DOHH2 (cell line): ENCODE data around the gene MRPL12.

Experiments used
- H3F3A ChIP-seq: fragments of 200-600 bp; sonication (generic), shearing (Covaris generic); 2 replicates; pipeline ENCODE4 v1.6.0; 2016; ENCODE audit warnings: antibody characterized with exemption, mild to moderate bottlenecking; ENCODE audit not compliant: control insufficient read depth, insufficient read depth
- H3K27ac ChIP-seq: fragments of 200-600 bp; sonication (generic); 2 replicates; pipeline ENCODE4 v1.5.1; 2014; ENCODE audit warnings: low read depth, mild to moderate bottlenecking, low read length, moderate library complexity
- H3K27me3 ChIP-seq: fragments of 200-600 bp; sonication (generic); 2 replicates; pipeline ENCODE4 v1.6.1; 2014; ENCODE audit warnings: mild to moderate bottlenecking, low read length, mixed read lengths; ENCODE audit not compliant: control insufficient read depth
- H3K36me3 ChIP-seq: fragments of 200-600 bp; sonication (generic); 2 replicates; pipeline ENCODE4 v1.6.1; 2014; ENCODE audit warnings: mild to moderate bottlenecking, low read length, moderate library complexity, mixed read lengths; ENCODE audit not compliant: control insufficient read depth
- H3K4me1 ChIP-seq: fragments of 200-600 bp; sonication (generic); 2 replicates; pipeline ENCODE4 v1.6.1; 2014; ENCODE audit warnings: mild to moderate bottlenecking, low read length, mixed read lengths; ENCODE audit not compliant: control insufficient read depth
- H3K4me2 ChIP-seq: fragments of 200-600 bp; sonication (generic); 2 replicates; pipeline ENCODE4 v1.6.0; 2014; ENCODE audit warnings: mild to moderate bottlenecking, low read length, moderate library complexity
- H3K4me3 ChIP-seq: fragments of 200-600 bp; sonication (generic); 2 replicates; pipeline ENCODE4 v1.5.1; 2014; ENCODE audit warnings: mild to moderate bottlenecking, low read length, mixed read lengths
- H3K79me2 ChIP-seq: fragments of 200-600 bp; sonication (generic); 2 replicates; pipeline ENCODE4 v1.6.1; 2014; ENCODE audit warnings: mild to moderate bottlenecking, low read length, mixed read lengths; ENCODE audit not compliant: control insufficient read depth
- H3K9me2 ChIP-seq: fragments of 200-600 bp; sonication (generic); replicated peaks from 2 replicates; pipeline ENCODE4 v1.6.1; 2014; ENCODE audit warnings: mild to moderate bottlenecking, low read length, mixed read lengths; ENCODE audit not compliant: control insufficient read depth
- H3K9me3 ChIP-seq: fragments of 200-600 bp; sonication (generic); 2 replicates; pipeline ENCODE4 v1.6.1; 2014; ENCODE audit warnings: antibody characterized with exemption, low read length, mixed read lengths; ENCODE audit not compliant: control insufficient read depth, insufficient read depth
- H4K20me1 ChIP-seq: fragments of 200-600 bp; sonication (generic); 2 replicates; pipeline ENCODE4 v1.6.0; 2014; ENCODE audit warnings: low read depth, mild to moderate bottlenecking, antibody characterized with exemption, low read length, moderate library complexity; ENCODE audit not compliant: control insufficient read depth, insufficient read depth
- EZH2phosphoT487 ChIP-seq: fragments of 200-600 bp; sonication (generic); IDR thresholded peaks from 2 replicates; pipeline ENCODE4 v1.6.1; 2017; ENCODE audit warnings: borderline replicate concordance, mild to moderate bottlenecking, antibody characterized with exemption, low read length, moderate library complexity, mixed read lengths
- TF ChIP-seq, protein P1 (sequence below): fragments of 200-600 bp; sonication (generic); IDR thresholded peaks from one replicate; pipeline ENCODE4 v1.5.1; 2014; ENCODE audit warnings: antibody characterized with exemption, mild to moderate bottlenecking, low read depth, low read length; ENCODE audit not compliant: poor library complexity, severe bottlenecking

MRPL12 gene

DNA sequence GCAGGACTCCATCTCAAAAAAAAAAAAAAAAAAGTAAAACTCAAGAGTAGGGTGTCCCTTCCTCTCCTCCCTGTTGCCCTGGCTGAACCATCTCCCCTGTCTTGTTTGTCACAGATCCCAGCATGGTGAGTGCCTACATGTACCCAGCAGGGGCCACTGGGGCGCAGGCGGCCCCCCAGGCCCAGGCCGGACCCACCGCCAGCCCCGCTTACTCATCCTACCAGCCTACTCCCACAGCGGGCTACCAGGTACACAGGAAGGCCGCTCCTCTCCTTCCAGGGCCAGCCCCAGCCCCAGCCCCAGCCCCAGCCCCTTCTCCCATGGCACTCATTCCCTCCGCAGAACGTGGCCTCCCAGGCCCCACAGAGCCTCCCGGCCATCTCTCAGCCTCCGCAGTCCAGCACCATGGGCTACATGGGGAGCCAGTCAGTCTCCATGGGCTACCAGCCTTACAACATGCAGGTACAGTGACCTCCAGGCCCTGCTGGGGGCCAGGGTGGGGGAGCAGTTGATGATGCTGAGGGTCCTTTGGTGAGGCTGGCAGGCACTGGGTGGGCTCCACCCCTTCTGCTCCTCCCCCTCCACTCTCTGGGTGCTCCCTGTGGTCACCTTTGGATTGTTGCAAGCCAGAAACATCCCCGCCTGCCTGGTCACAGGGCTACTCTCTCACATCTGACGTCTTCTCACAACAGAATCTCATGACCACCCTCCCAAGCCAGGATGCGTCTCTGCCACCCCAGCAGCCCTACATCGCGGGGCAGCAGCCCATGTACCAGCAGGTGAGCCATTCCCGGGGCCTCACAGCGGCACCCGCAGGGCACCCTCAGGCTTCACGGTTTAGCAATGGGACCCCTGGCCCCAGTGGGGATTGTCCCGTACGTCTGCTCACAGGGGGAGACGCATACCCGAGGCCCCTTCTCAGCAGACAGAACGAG is 2.5 kb upstream of the MRPL12 start:
- Histone ChIP-seq H3K9me2 (no peaks in the 10 kb centered on the region), H4K20me1 (peaks cover 17% of the 10 kb centered on the region; the same call in 1 of the 2 replicates), H3K4me1 (peaks cover 22% of the 10 kb centered on the region), H3K27me3 (no peaks in the 10 kb centered on the region), H3F3A (peaks cover 5% of the 10 kb centered on the region; the same call in 1 of the 2 replicates), H3K79me2 (peaks cover 86% of the 10 kb centered on the region), H3K9me3 (no peaks in the 10 kb centered on the region), H3K4me2 (peak overlapping the region; percentile 69), H3K36me3 (peaks cover 90% of the 10 kb centered on the region), H3K4me3 (peak overlapping the region; percentile 89), H3K27ac (no peak overlapping the region)
- no peak for TF ChIP-seq EZH2phosphoT487
- TF ChIP-seq, protein P1, sequence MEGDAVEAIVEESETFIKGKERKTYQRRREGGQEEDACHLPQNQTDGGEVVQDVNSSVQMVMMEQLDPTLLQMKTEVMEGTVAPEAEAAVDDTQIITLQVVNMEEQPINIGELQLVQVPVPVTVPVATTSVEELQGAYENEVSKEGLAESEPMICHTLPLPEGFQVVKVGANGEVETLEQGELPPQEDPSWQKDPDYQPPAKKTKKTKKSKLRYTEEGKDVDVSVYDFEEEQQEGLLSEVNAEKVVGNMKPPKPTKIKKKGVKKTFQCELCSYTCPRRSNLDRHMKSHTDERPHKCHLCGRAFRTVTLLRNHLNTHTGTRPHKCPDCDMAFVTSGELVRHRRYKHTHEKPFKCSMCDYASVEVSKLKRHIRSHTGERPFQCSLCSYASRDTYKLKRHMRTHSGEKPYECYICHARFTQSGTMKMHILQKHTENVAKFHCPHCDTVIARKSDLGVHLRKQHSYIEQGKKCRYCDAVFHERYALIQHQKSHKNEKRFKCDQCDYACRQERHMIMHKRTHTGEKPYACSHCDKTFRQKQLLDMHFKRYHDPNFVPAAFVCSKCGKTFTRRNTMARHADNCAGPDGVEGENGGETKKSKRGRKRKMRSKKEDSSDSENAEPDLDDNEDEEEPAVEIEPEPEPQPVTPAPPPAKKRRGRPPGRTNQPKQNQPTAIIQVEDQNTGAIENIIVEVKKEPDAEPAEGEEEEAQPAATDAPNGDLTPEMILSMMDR: no peak

- peaks cover 90% of the 10 kb centered on the region for H3K79me2 ChIP-seq
Measured at GRCh38 chr17:81701288-81702071, 1.7 kb upstream of the MRPL12 start.

GRCh38 chr17:81703747-81704654 is 834 bp downstream of the MRPL12 start:
- peaks cover 89% of the 10 kb centered on the region for H3K36me3 ChIP-seq
- H3K27me3 ChIP-seq: no peaks in the 10 kb centered on the region
- H3K4me2 ChIP-seq: peak overlapping the region; percentile 69
- H3K79me2 ChIP-seq: peaks cover 86% of the 10 kb centered on the region
- peak overlapping the region; percentile 79 for H3K27ac ChIP-seq
- H4K20me1 ChIP-seq: peaks cover 17% of the 10 kb centered on the region; the same call in 1 of the 2 replicates
- TF ChIP-seq EZH2phosphoT487: no peak
- TF ChIP-seq, protein P1: no peak
- peaks cover 22% of the 10 kb centered on the region for H3K4me1 ChIP-seq
- H3K4me3 ChIP-seq: peak overlapping the region; percentile 89
- H3K9me2 ChIP-seq: no peaks in the 10 kb centered on the region
- no peaks in the 10 kb centered on the region for H3K9me3 ChIP-seq
- peaks cover 9% of the 10 kb centered on the region; the same call in 1 of the 2 replicates for H3F3A ChIP-seq

More at GRCh38 chr17:81701288-81702071, 1.7 kb upstream of the MRPL12 start:
- Histone ChIP-seq H4K20me1 (peaks cover 17% of the 10 kb centered on the region; the same call in 1 of the 2 replicates), H3F3A (peaks cover 5% of the 10 kb centered on the region; the same call in 1 of the 2 replicates), H3K36me3 (peaks cover 90% of the 10 kb centered on the region), H3K9me2 (no peaks in the 10 kb centered on the region), H3K9me3 (no peaks in the 10 kb centered on the region), H3K4me3 (peak overlapping the region; percentile 89), H3K4me1 (peaks cover 22% of the 10 kb centered on the region), H3K4me2 (peak overlapping the region; percentile 69), H3K27me3 (no peaks in the 10 kb centered on the region), H3K27ac (peak overlapping the region; percentile 79)
- TF ChIP-seq, protein P1: no peak
- TF ChIP-seq EZH2phosphoT487: no peak
